Kidney (tissue), 14 donors: ENCODE results near the gene WRNIP1. TPM values are rescaled to one million over a fixed set of nuclear protein-coding genes. Genes with fewer than 3 reads are reported as not detected.

Experiments used
- DNase-seq, 5 donors: peaks; one replicate each; pipeline ENCODE4 v3.0.0-alpha.2; 2013 to 2020
- FAIRE-seq: peaks from 2 replicates; lab custom pipeline; 2012; peaks lifted over from hg19 to GRCh38; lab: Jason Lieb, UNC
- H3K27ac ChIP-seq, 2 donors: one replicate each; pipeline ENCODE4 v1.7.0; 2013; ENCODE audit warnings: low read depth in 2 of 2, low read length in 2 of 2, inconsistent platforms in 1 of 2
- H3K27me3 ChIP-seq: one replicate; pipeline ENCODE4 v1.7.1; 2013; ENCODE audit warnings: low read length, inconsistent platforms; ENCODE audit not compliant: control insufficient read depth, insufficient read depth
- H3K36me3 ChIP-seq, 3 donors: one replicate each; pipeline versions ENCODE4 v1.7.0 to v1.7.1; 2013; ENCODE audit warnings: low read length in 3 of 3, control low read depth in 1 of 3, inconsistent platforms in 1 of 3; ENCODE audit not compliant: insufficient read depth in 3 of 3, control insufficient read depth in 2 of 3
- H3K4me1 ChIP-seq, 3 donors: one replicate each; pipeline versions ENCODE4 v1.7.0 to v1.7.1; 2013; ENCODE audit warnings: low read length in 3 of 3, inconsistent platforms in 1 of 3, low read depth in 1 of 3; ENCODE audit not compliant: control insufficient read depth in 2 of 3, insufficient read depth in 2 of 3
- H3K4me3 ChIP-seq, 3 donors: one replicate each; pipeline versions ENCODE4 v1.7.0 to v1.8.1; 2013; ENCODE audit warnings: low read length in 3 of 3, control low read depth in 1 of 3, inconsistent platforms in 1 of 3
- H3K9ac ChIP-seq, 3 donors: one replicate each; pipeline versions ENCODE4 v1.7.0 to v1.7.1; 2013; ENCODE audit warnings: low read length in 3 of 3, control low read depth in 1 of 3, inconsistent platforms in 1 of 3
- H3K9me3 ChIP-seq, 3 donors: one replicate each; pipeline versions ENCODE4 v1.7.0 to v1.7.1; 2013; ENCODE audit warnings: low read length in 3 of 3, control low read depth in 1 of 3, inconsistent platforms in 1 of 3; ENCODE audit not compliant: control insufficient read depth in 2 of 3, insufficient read depth in 1 of 3
- CTCF ChIP-seq: IDR thresholded peaks from 3 replicates; pipeline ENCODE4 v1.5.1; 2012; ENCODE audit warnings: mild to moderate bottlenecking, moderate library complexity, borderline replicate concordance; ENCODE audit not compliant: insufficient read depth; ENCODE audit errors: extremely low read depth
- intact Hi-C: fragments of 100-400 bp; cut with DNase I; formaldehyde crosslinking; loops from one replicate; pipeline ENCODE4 v1.11.1; 2022
- polyA plus RNA-seq: library from polyadenylated mRNA; stranded (reverse); fragments of 350-450 nt; fragmentation: Illumina TruSeq; extraction: RNeasy Lipid Tissue Mini Kit (QIAGEN cat#74804); gene quantifications from one replicate; pipeline ENCODE4 v1.2.3, GENCODE V29; 2014; ENCODE audit warnings: low read depth, low replicate concordance; ENCODE audit not compliant: insufficient read depth
- total RNA-seq: library from RNA; stranded (reverse); fragmentation: NEBNext Ultra II Directional; extraction: Animal tissue kit (Norgen Biotek cat#: 25700); gene quantifications from one replicate; pipeline ENCODE4 v1.2.1, GENCODE V29; 2021
- donor health status: control.
- donor health status: control.
- donor health status: control.
- donor health status: control.
- donor health status: control.
- donor health status: DM: yes; HTN: yes; CAD: no.
- donor health status: Normal renal cell carcinoma (clear cell type).

The WRNIP1 gene
- total and polyA plus RNA-seq, 2 donors from 2014 or later = 38.0 to 46.3 TPM

- Histone ChIP-seq H3K27me3 (no peaks in the 10 kb centered on the region), H3K9me3 (peaks cover 0 to 6% (median 0%) of the 10 kb centered on the region in 3 donors), H3K4me3 (no peak overlapping the region), H3K36me3 (no peaks in the 10 kb centered on the region), H3K4me1 (peaks cover 3 to 19% (median 16%) of the 10 kb centered on the region in 3 donors), H3K27ac (no peak overlapping the region), H3K9ac (no peak overlapping the region)
- TF ChIP-seq CTCF = no peak
- intact Hi-C loops = no loop called here
- FAIRE-seq = no peak
- DNase-seq = no peak
Measured at GRCh38 chr6:2819978-2820377, 54.8 kb downstream of the WRNIP1 start.

DNA sequence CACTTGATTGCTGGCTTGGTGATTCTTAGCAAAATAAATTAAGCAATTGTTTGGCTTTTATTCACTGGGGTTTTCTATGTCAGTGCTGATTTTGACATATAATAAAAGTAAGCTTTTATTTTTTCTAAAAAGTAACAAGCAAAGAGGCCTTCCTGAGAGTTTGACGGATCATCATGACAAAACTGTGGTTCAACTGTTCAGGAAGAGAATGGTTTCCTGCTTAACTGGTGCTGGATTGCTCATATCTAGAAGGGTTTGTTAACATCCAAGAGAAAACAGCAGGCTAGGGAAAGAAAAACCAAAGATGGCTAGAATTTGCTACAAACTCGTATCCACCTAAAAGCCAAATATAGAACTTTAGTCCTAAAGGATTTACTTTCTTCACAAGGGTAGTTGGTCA is 55.2 kb downstream of the WRNIP1 start:
- Histone ChIP-seq H3K27me3 (no peaks in the 10 kb centered on the region), H3K9me3 (peaks cover 0 to 6% (median 0%) of the 10 kb centered on the region in 3 donors), H3K27ac (no peak overlapping the region), H3K36me3 (no peaks in the 10 kb centered on the region), H3K9ac (no peak overlapping the region), H3K4me1 (peaks cover 3 to 19% (median 16%) of the 10 kb centered on the region in 3 donors), H3K4me3 (no peak overlapping the region)
- FAIRE-seq (no peak), DNase-seq (no peak)
- TF ChIP-seq CTCF = no peak
- intact Hi-C loops = no loop called here

GRCh38 chr6:2821554-2821953 is 56.4 kb downstream of the WRNIP1 start:
- no peak for FAIRE-seq
- Histone ChIP-seq H3K36me3 (no peaks in the 10 kb centered on the region), H3K27ac (no peak overlapping the region), H3K9ac (no peak overlapping the region), H3K4me1 (peaks cover 3 to 19% (median 16%) of the 10 kb centered on the region in 3 donors), H3K4me3 (no peak overlapping the region), H3K27me3 (no peaks in the 10 kb centered on the region), H3K9me3 (no peaks in the 10 kb centered on the region)
- DNase-seq = no peak
- TF ChIP-seq CTCF = no peak
- intact Hi-C loops = no loop called here
